Measurements from ENCODE around the gene PMEPA1. TPM values are rescaled to one million over a fixed set of nuclear protein-coding genes. Genes with fewer than 3 reads are reported as not detected.

Gene PMEPA1
- total RNA-seq, 2 experiments from 2014 or later = 15.7 to 18.0 TPM

DNA sequence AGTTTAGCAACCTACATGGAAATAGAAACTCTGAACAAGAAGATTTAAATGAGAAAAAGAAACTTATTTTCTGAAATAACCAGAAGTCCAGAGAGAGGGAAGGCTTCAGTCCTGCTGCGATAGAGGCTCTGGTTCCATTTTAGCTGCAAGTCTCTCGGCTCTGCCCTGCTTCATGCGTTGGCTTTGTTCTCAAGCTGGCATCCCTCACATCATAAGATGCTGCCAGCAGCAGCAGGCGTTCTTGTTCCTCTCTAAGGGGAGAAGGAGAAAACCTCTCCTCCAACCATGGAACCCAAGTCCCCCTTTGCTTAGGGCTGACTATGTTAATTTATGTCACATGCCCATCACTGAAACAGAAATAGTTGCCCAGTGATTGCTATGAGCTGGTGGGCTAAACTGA, 46.4 kb upstream of the PMEPA1 start:
- H3K9me3 Mint-ChIP-seq = no peaks in the 10 kb centered on the region
- intact Hi-C loops (cut with DNase I, micrococcal nuclease) = no loop called here
- ChIA-PET CTCF (no interaction called here), POLR2A (no interaction called here)
- no peaks in the 10 kb centered on the region for H3K4me1 Mint-ChIP-seq (ENCODE audit: low read depth)
- H3K4me1 ChIP-seq (ENCODE audit: insufficient read depth, low read length) = no peaks in the 10 kb centered on the region
- H3K27me3 Mint-ChIP-seq = peaks cover 42% of the 10 kb centered on the region
- H3K36me3 ChIP-seq (ENCODE audit: insufficient read depth, low read length) = no peaks in the 10 kb centered on the region
- no peaks in the 10 kb centered on the region for H3K36me3 Mint-ChIP-seq (ENCODE audit: low read depth)
- no peak overlapping the region for H3K4me3 Mint-ChIP-seq
- DNase-seq (no peak), ATAC-seq (ENCODE audit: poor library complexity) (no peak)
- no peak overlapping the region for H3K27ac Mint-ChIP-seq
- H3K27me3 ChIP-seq (ENCODE audit: control insufficient read depth in 1 of 2, insufficient read depth in 2 of 2, low read length in 2 of 2) = peaks cover 9 to 15% of the 10 kb centered on the region in 2 experiments
- no peak overlapping the region for H3K27ac ChIP-seq (ENCODE audit: low read depth in 1 of 2, low read length in 2 of 2)
- TF ChIP-seq, protein P1, sequence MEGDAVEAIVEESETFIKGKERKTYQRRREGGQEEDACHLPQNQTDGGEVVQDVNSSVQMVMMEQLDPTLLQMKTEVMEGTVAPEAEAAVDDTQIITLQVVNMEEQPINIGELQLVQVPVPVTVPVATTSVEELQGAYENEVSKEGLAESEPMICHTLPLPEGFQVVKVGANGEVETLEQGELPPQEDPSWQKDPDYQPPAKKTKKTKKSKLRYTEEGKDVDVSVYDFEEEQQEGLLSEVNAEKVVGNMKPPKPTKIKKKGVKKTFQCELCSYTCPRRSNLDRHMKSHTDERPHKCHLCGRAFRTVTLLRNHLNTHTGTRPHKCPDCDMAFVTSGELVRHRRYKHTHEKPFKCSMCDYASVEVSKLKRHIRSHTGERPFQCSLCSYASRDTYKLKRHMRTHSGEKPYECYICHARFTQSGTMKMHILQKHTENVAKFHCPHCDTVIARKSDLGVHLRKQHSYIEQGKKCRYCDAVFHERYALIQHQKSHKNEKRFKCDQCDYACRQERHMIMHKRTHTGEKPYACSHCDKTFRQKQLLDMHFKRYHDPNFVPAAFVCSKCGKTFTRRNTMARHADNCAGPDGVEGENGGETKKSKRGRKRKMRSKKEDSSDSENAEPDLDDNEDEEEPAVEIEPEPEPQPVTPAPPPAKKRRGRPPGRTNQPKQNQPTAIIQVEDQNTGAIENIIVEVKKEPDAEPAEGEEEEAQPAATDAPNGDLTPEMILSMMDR (IDR thresholded peaks at IDR 0.05) = no peak
- H3K4me3 ChIP-seq (ENCODE audit: low read length) = no peak overlapping the region
- peaks cover 3 to 15% of the 10 kb centered on the region in 2 experiments for H3K9me3 ChIP-seq (ENCODE audit: control insufficient read depth in 1 of 2, insufficient read depth in 1 of 2, low read length in 2 of 2)

DNA sequence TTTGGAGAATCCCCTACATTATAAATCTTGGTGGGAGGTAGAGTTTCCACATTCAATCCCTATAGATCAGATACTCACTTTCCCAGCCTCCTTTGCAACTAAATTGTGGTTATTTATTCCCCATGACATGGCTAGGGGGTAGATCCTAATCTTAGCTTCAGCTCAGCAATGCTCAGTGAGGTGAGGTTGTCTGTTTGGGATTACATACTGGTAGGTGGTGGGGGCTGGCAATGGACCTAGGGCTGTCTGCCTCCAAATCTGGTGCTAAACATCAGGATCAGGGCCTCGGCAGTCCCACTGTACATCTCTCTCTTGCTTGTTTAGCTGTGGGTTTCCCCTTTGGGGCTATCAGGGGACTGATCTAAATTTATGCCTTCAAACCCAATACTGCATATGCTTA, 45.8 kb upstream of the PMEPA1 start:
- TF ChIP-seq, protein P1 (IDR thresholded peaks at IDR 0.05) = no peak
- intact Hi-C loops (cut with DNase I, micrococcal nuclease) = no loop called here

DNA sequence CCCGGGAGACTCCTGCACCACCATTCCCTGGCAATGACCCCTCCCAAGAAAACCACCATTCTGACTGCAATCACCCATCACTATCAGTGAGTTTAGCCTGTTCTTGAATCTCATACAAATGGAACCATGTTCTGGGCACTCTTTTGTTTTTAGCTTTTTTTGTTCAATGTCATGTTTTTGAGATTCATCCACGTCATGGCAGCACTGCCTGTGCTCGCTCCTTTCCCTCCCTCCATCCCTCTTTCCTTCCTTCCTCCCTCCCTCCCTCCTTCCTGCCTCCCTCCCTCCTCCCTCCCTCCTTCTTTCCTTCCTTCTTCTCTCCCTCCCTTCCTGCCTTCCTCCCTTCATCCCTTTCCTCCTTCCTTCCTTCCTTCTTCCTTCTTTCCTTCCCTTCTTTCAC, 44.4 kb upstream of the PMEPA1 start:
- DNase-seq = no peak
- no peaks in the 10 kb centered on the region for H3K36me3 Mint-ChIP-seq (ENCODE audit: low read depth)
- ChIA-PET POLR2A (no interaction called here), CTCF (no interaction called here)
- H3K27ac ChIP-seq (ENCODE audit: low read depth in 1 of 2, low read length in 2 of 2) = no peak overlapping the region
- peaks cover 44% of the 10 kb centered on the region for H3K27me3 Mint-ChIP-seq
- peaks cover 3 to 16% of the 10 kb centered on the region in 2 experiments for H3K9me3 ChIP-seq (ENCODE audit: control insufficient read depth in 1 of 2, insufficient read depth in 1 of 2, low read length in 2 of 2)
- TF ChIP-seq, protein P1 (IDR thresholded peaks at IDR 0.05) = no peak
- no peaks in the 10 kb centered on the region for H3K9me3 Mint-ChIP-seq
- ATAC-seq (ENCODE audit: poor library complexity) = no peak
- no peak overlapping the region for H3K4me3 ChIP-seq (ENCODE audit: low read length)
- H3K27ac Mint-ChIP-seq = no peak overlapping the region
- H3K4me1 Mint-ChIP-seq (ENCODE audit: low read depth) = no peaks in the 10 kb centered on the region
- H3K36me3 ChIP-seq (ENCODE audit: insufficient read depth, low read length) = no peaks in the 10 kb centered on the region
- no peak overlapping the region for H3K4me3 Mint-ChIP-seq
- peaks cover 12 to 14% of the 10 kb centered on the region in 2 experiments for H3K27me3 ChIP-seq (ENCODE audit: control insufficient read depth in 1 of 2, insufficient read depth in 2 of 2, low read length in 2 of 2)
- H3K4me1 ChIP-seq (ENCODE audit: insufficient read depth, low read length) = peaks cover 2% of the 10 kb centered on the region
- intact Hi-C loops (cut with DNase I, micrococcal nuclease) = no loop called here

More for the DNA sequence above, 45.8 kb upstream of the PMEPA1 start:
- Histone ChIP-seq H3K36me3 (ENCODE audit: insufficient read depth, low read length) (no peaks in the 10 kb centered on the region), H3K4me1 (ENCODE audit: insufficient read depth, low read length) (no peaks in the 10 kb centered on the region), H3K27ac (ENCODE audit: low read depth in 1 of 2, low read length in 2 of 2) (no peak overlapping the region), H3K4me3 (ENCODE audit: low read length) (no peak overlapping the region), H3K27me3 (ENCODE audit: control insufficient read depth in 1 of 2, insufficient read depth in 2 of 2, low read length in 2 of 2) (peaks cover 9 to 12% of the 10 kb centered on the region in 2 experiments), H3K9me3 (ENCODE audit: control insufficient read depth in 1 of 2, insufficient read depth in 1 of 2, low read length in 2 of 2) (peaks cover 3 to 15% of the 10 kb centered on the region in 2 experiments)
- Mint-ChIP-seq H3K36me3 (ENCODE audit: low read depth) (no peaks in the 10 kb centered on the region), H3K9me3 (no peaks in the 10 kb centered on the region), H3K4me1 (ENCODE audit: low read depth) (no peaks in the 10 kb centered on the region), H3K27ac (no peak overlapping the region), H3K27me3 (peaks cover 45% of the 10 kb centered on the region), H3K4me3 (no peak overlapping the region)
- DNase-seq = no peak
- no peak for ATAC-seq (ENCODE audit: poor library complexity)
- ChIA-PET POLR2A (no interaction called here), CTCF (no interaction called here)

Measured in CD4-positive, alpha-beta T cell (primary cell).